H1 (cell line): Measurements from ENCODE around the gene PASK. TPM values are rescaled to one million over a fixed set of nuclear protein-coding genes. Genes with fewer than 3 reads are reported as not detected.

Source experiments
- polyA plus RNA-seq, 7 experiments: library from polyadenylated mRNA; depleted of rRNA in 3 of 7; stranded (reverse) in 5 of 7; unstranded in 2 of 7; fragments of >200 nt in 5 of 7; fragments of 200-250 nt in 2 of 7; gene quantifications; 1 replicate in 5 of 7; 2 replicates in 1 of 7; 4 replicates in 1 of 7; pipeline versions ENCODE4 v1.2.1 to v1.2.3, GENCODE V29; 2011 to 2013; ENCODE audit warnings: missing spikeins in 2 of 7, mixed read lengths in 2 of 7
- small RNA-seq: library from polyadenylated mRNA; stranded (forward); fragments of <200 nt; extraction: miRNeasy Mini kit (QIAGEN cat#:217004); gene quantifications from one replicate; pipeline ENCODE3, GENCODE V24; 2013; ENCODE audit not compliant: insufficient read depth
- total RNA-seq: library from RNA; stranded (reverse); fragmentation: NEBNext Ultra II Directional; extraction: Animal tissue kit (Norgen Biotek cat#: 25700); gene quantifications from 2 replicates; pipeline ENCODE4 v1.2.1, GENCODE V29; 2021

PASK gene
- total and polyA plus RNA-seq, 2 of the 8 experiments (the other 6 are each of a cell fraction or from before 2014, with no cell fraction given), result 20.5 to 66.1 TPM

Small RNAs within 50 kb of the gene (small RNA-seq; reads per million reads assigned to genes)
- gene AC005237.2, result not detected

Other genes with a start within 250 kb of the PASK start
- gene CROCC2, start 243.1 kb downstream of the PASK start, total RNA-seq, result not detected in 2 replicates
- gene CROCC2, start 243.1 kb downstream of the PASK start, polyA plus RNA-seq (2011; rRNA removed), result not detected in 2 replicates
- gene SNED1, start 150.9 kb downstream of the PASK start, total RNA-seq, result 1.9 and 2.4 TPM in 2 replicates
- 1.9 and 2.6 TPM in 2 replicates for gene SNED1, start 150.9 kb downstream of the PASK start, polyA plus RNA-seq (2011; rRNA removed)
- 25.8 and 25.9 TPM in 2 replicates for gene MTERF4, start 47.2 kb downstream of the PASK start, total RNA-seq
- 25.8 and 28.5 TPM in 2 replicates for gene MTERF4, start 47.2 kb downstream of the PASK start, polyA plus RNA-seq (2011; rRNA removed)
- 51.9 and 64.0 TPM in 2 replicates for gene PPP1R7, start 995 bp upstream of the PASK start, total RNA-seq
- 18.6 and 22.2 TPM in 2 replicates for gene PPP1R7, start 995 bp upstream of the PASK start, polyA plus RNA-seq (2011; rRNA removed)
- gene ANO7, start 39.2 kb upstream of the PASK start, total RNA-seq, result 6.5 and 6.9 TPM in 2 replicates
- 3.2 and 4.1 TPM in 2 replicates for gene ANO7, start 39.2 kb upstream of the PASK start, polyA plus RNA-seq (2011; rRNA removed)
- 329 and 360 TPM in 2 replicates for gene HDLBP, start 166.2 kb upstream of the PASK start, total RNA-seq
- gene HDLBP, start 166.2 kb upstream of the PASK start, polyA plus RNA-seq (2011; rRNA removed), result 185 and 249 TPM in 2 replicates
- gene SEPTIN2, start 166.5 kb upstream of the PASK start, total RNA-seq, result 373 and 392 TPM in 2 replicates
- gene SEPTIN2, start 166.5 kb upstream of the PASK start, polyA plus RNA-seq (2011; rRNA removed), result 288 and 650 TPM in 2 replicates
- 33.4 and 35.7 TPM in 2 replicates for gene FARP2, start 206.8 kb upstream of the PASK start, total RNA-seq
- 12.4 and 12.7 TPM in 2 replicates for gene FARP2, start 206.8 kb upstream of the PASK start, polyA plus RNA-seq (2011; rRNA removed)